Motor neuron (in vitro differentiated cells): ENCODE measurements around the gene RIPOR1. TPM values are rescaled to one million over a fixed set of nuclear protein-coding genes. Genes with fewer than 3 reads are reported as not detected.

Experiments used
- ATAC-seq, 8 experiments: fragments of 200-7000 bp; cut with Tn5 transposase; replicated peaks in 6 of 8; 2 replicates each; pipeline ENCODE4 v1.8.0; 2021; ENCODE audit warnings: mild to moderate bottlenecking in 8 of 8, moderate library complexity in 8 of 8
- H3K27ac ChIP-seq, 2 donors: fragments of 250-450 bp; sonication (Bioruptor Pico); 2 replicates each; pipeline ENCODE4 v1.9.0; 2021; ENCODE audit warnings: antibody characterized with exemption in 2 of 2, mild to moderate bottlenecking in 2 of 2, moderate library complexity in 1 of 2
- H3K4me1 ChIP-seq, 2 donors: fragments of 250-450 bp; sonication (Bioruptor Pico); replicated peaks in 1 of 2; 2 replicates each; pipeline ENCODE4 v1.6.1; 2021; ENCODE audit warnings: antibody characterized with exemption in 2 of 2, mild to moderate bottlenecking in 2 of 2, moderate library complexity in 1 of 2
- H3K4me3 ChIP-seq, 5 donors: fragments of 250-450 bp; sonication (Bioruptor Pico); 2 replicates each; pipeline ENCODE4 v1.9.0; 2021; ENCODE audit warnings: antibody characterized with exemption in 5 of 5, mild to moderate bottlenecking in 5 of 5, moderate library complexity in 4 of 5
- WGBS, 10 experiments: fragments of 450-650 bp; shearing (Covaris generic); methylation state at CpG; one replicate each; pipeline ENCODE4 v1.0.0; 2022; 5-methylcytosine and 5-hydroxymethylcytosine counted together
- in situ Hi-C, 9 experiments: fragments of 400-800 bp; cut with MboI; loops; one replicate each; pipeline ENCODE4 v1.15.0; 2021; ENCODE audit warnings: low sequenced_read_pairs in 9 of 9, low pct_unique_long_range_greater_than_20kb in 2 of 9; ENCODE audit not compliant: unreplicated experiment in 9 of 9
- total RNA-seq, 8 experiments: library from RNA; unstranded; fragments of 300-600 nt; gene quantifications; 2 replicates each; pipeline versions ENCODE4 v1.2.3 to v1.2.4, GENCODE V29; 2022

Gene RIPOR1
- total RNA-seq, 8 experiments from 2014 or later: 11.2 to 35.5 (median 19.4) TPM

GRCh38 chr16:67560827-67561342, 32.3 kb downstream of the RIPOR1 start:
- in situ Hi-C loops: no loop called here
- no peak for ATAC-seq
- H3K27ac ChIP-seq: no peak overlapping the region
- peak overlapping the region in 2 of 5 donors; percentile 100 for H3K4me3 ChIP-seq
- 55 to 100% (median 85%) methylated on average over 1 to 8 of the region's 8 CpGs for WGBS, 10 experiments
- peaks cover 3 to 13% of the 10 kb centered on the region in 2 donors for H3K4me1 ChIP-seq

GRCh38 chr16:67561501-67561823, 32.8 kb downstream of the RIPOR1 start:
- in situ Hi-C loops: no loop called here
- Histone ChIP-seq H3K27ac (peak overlapping the region; percentile 63 to 100), H3K4me1 (peaks cover 3 to 13% of the 10 kb centered on the region in 2 donors), H3K4me3 (peak overlapping the region; percentile 93 to 100 (median 100))
- ATAC-seq: no peak
- 0 to 13% (median 0%) methylated on average over 1 to 8 of the region's 8 CpGs; no CpG with 5 or more reads in 5 of the 10 experiments for WGBS, 10 experiments

GRCh38 chr16:67561824-67562525, 33.3 kb downstream of the RIPOR1 start:
- WGBS, 10 experiments: 0 to 30% (median 20%) methylated on average over 1 to 2 of the region's 76 CpGs; no CpG with 5 or more reads in 7 of the 10 experiments
- peaks cover 3 to 13% of the 10 kb centered on the region in 2 donors for H3K4me1 ChIP-seq
- peak overlapping the region; percentile 93 to 100 (median 100) for H3K4me3 ChIP-seq
- H3K27ac ChIP-seq: peak overlapping the region; percentile 99 to 100
- peak; percentile 70 to 84 (median 78) for ATAC-seq
- in situ Hi-C loops: no loop called here

GRCh38 chr16:67562526-67562917, 33.9 kb downstream of the RIPOR1 start, which contains the start of gene CTCF:
TSS of gene CTCF (plus strand) at chr16:67562526. CDS start at chr16:67610833, 48,307 bp downstream.
- Histone ChIP-seq H3K4me1 (peaks cover 3 to 13% of the 10 kb centered on the region in 2 donors), H3K4me3 (peak within 1 kb of the TSS; percentile 93 to 100 (median 100)), H3K27ac (peak within 1 kb of the TSS; percentile 99 to 100)
- ATAC-seq: peak; percentile 58 to 80 (median 74)
- in situ Hi-C loops: no loop called here
- WGBS, 10 experiments: no CpG with 5 or more reads among the region's 62 CpGs

GRCh38 chr16:67562918-67563707, 34.5 kb downstream of the RIPOR1 start:
- peak overlapping the region; percentile 99 to 100 for H3K27ac ChIP-seq
- H3K4me3 ChIP-seq: peak overlapping the region; percentile 93 to 100 (median 100)
- WGBS, 10 experiments: 0% methylated on average over 1 to 2 of the region's 96 CpGs; no CpG with 5 or more reads in 7 of the 10 experiments
- peaks cover 3 to 13% of the 10 kb centered on the region in 2 donors for H3K4me1 ChIP-seq
- in situ Hi-C loops: no loop called here
- peak; percentile 9 to 40 (median 28) for ATAC-seq

- ATAC-seq: no peak
- 0 to 8% (median 3%) methylated on average over 5 to 18 of the region's 20 CpGs for WGBS, 10 experiments
- in situ Hi-C loops: no loop called here
- peaks cover 3 to 13% of the 10 kb centered on the region in 2 donors for H3K4me1 ChIP-seq
- peak overlapping the region; percentile 99 to 100 for H3K27ac ChIP-seq
- peak overlapping the region; percentile 93 to 100 (median 100) for H3K4me3 ChIP-seq
Observed at GRCh38 chr16:67563708-67564468, 35.3 kb downstream of the RIPOR1 start.

- in situ Hi-C loops: no loop called here
- Histone ChIP-seq H3K27ac (no peak overlapping the region), H3K4me3 (no peak overlapping the region), H3K4me1 (peaks cover 3 to 13% of the 10 kb centered on the region in 2 donors)
- WGBS, 10 experiments: 74 to 100% (median 96%) methylated on average over 1 to 8 of the region's 8 CpGs
- no peak for ATAC-seq
Observed at GRCh38 chr16:67565470-67566100, 37.0 kb downstream of the RIPOR1 start.

- no peaks in the 10 kb centered on the region for H3K4me1 ChIP-seq
- 78 to 100% (median 100%) methylated on average over 1 to 2 of the region's 2 CpGs for WGBS, 10 experiments
- no peak for ATAC-seq
- in situ Hi-C loops: no loop called here
- H3K27ac ChIP-seq: no peak overlapping the region
- H3K4me3 ChIP-seq: no peak overlapping the region
Observed at GRCh38 chr16:67571464-67571863, 42.8 kb downstream of the RIPOR1 start.

GRCh38 chr16:67571981-67572431, 43.4 kb downstream of the RIPOR1 start:
- in situ Hi-C loops: no loop called here
- peak in 3 of 8 experiments; percentile 28 to 47 (median 30) for ATAC-seq
- WGBS, 10 experiments: 39 to 100% (median 88%) methylated on average over 1 to 4 of the region's 4 CpGs
- Histone ChIP-seq H3K27ac (no peak overlapping the region), H3K4me1 (no peaks in the 10 kb centered on the region), H3K4me3 (no peak overlapping the region)

- ATAC-seq: no peak
- no peaks in the 10 kb centered on the region for H3K4me1 ChIP-seq
- no peak overlapping the region for H3K27ac ChIP-seq
- WGBS, 10 experiments: 83 to 100% (median 94%) methylated on average over 2 to 4 of the region's 4 CpGs; no CpG with 5 or more reads in 4 of the 10 experiments
- no peak overlapping the region for H3K4me3 ChIP-seq
- in situ Hi-C loops: no loop called here
Observed at GRCh38 chr16:67579686-67580085, 51.1 kb downstream of the RIPOR1 start.

GRCh38 chr16:67580202-67580601, 51.6 kb downstream of the RIPOR1 start:
- in situ Hi-C loops: no loop called here
- H3K4me1 ChIP-seq: no peaks in the 10 kb centered on the region
- WGBS, 10 experiments: 94 to 100% (median 100%) methylated on average over 1 to 4 of the region's 4 CpGs; no CpG with 5 or more reads in 1 of the 10 experiments

GRCh38 chr16:67593288-67593687, 64.7 kb downstream of the RIPOR1 start:
- in situ Hi-C loops: no loop called here
- H3K4me3 ChIP-seq: no peak overlapping the region
- peaks cover 6 to 7% of the 10 kb centered on the region in 2 donors for H3K4me1 ChIP-seq
- ATAC-seq: no peak
- H3K27ac ChIP-seq: no peak overlapping the region
- WGBS, 10 experiments: 9 to 100% (median 44%) methylated on average over 1 to 4 of the region's 4 CpGs; no CpG with 5 or more reads in 1 of the 10 experiments

More at GRCh38 chr16:67580202-67580601, 51.6 kb downstream of the RIPOR1 start:
- no peak overlapping the region for H3K27ac ChIP-seq
- no peak overlapping the region for H3K4me3 ChIP-seq
- ATAC-seq: no peak
